ENCODE measurements around the gene KLF12.

Gene KLF12

DNA sequence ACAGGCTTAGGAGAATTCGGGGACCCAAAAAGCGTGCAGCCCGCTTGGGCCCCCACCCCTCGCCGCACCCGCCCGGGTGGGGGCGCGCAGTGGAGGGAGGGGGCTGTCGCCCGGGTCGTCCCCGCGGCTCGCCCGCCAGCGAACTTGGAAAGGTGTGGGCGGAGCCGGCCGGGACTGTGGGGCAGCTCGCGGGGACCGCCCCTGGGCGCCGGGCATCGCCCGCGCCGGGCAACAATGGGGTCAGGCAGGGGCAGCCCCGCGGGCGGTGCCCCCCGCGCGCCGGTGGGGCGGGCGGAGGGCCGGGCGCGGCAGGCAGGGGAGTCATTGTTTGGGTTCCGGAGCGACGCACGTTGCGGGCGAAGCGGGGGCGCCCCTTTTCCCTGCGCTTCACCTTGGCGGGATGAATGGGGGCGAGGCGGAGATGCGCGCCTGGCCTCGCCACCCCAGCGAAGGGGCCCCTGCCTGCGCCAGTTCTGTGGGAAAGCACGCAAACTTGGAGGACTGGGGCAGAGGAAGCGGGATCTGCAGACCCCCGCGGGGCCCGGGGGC lies 647 bp upstream of the KLF12 start:
- no peak for DNase-seq (ENCODE audit: low spot score)

DNA sequence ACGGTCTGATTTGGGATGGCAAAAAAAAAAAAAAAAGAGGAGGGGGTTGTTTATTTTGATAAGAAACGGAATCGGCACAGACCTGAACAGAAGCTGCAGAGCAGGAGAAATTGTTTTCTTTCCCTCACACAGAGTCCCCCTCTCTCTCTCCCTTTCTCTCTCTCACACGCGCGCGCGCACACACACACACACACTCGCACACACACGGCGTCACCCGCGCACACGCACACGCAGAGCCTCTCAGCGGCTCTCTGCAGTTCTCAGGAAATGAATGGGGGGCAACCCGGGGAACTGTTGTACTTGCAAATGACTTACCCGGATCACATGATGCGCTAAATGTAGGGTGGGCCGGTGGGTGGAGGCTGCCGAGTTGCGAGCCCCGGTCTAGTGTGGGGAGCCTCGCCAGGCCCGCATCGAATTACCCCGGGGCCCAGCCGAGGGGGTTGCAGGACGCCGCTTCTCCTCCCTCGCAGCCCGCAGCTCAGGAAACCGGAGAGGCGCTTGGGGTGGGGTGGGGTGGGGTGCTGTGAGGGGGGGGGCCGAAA lies 475 bp downstream of the KLF12 start:
- peak; percentile 67 for DNase-seq (ENCODE audit: low spot score)

DNA sequence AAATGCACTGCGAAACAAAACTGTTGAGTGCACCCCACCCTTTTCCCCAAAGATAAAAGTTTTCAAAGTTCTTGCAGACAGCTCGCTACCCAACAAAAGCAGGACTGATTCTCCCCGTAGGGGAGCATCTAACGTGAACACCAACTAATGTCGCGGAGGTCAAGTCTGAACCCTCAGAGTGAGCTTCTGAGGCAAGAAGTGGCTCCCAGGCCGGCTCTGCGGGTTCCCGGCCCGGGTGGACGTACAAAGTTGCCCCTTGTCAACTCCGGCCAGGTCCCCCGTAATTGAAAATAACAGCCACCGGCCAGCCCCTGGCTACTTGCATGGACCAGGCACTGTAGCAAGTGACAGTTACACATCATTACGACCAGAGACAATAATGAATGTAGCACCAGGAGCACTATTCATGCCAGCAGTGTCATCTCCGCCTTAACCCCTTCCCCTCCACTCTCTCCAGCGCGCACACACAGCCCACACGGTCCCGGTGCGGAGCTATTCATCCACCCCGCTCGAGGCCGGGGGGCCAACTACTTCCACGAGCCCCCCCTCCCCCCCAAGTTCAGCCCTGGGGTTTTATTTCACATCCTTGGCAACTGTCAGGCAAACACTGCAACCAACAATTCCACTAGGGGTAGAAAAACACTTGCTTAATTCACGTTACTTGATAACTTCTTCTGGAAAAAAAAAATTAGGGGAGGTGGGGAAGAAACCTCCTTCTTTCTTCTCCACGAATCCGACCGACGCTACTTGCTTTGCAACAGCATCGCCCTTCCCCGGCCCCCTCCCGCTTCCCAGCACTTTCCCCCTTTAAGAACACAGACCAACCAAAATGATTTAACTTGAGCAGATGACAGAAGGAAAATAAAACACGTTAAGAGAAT lies 1.2 kb downstream of the KLF12 start:
- peak; percentile 35 for DNase-seq (ENCODE audit: low spot score)

DNA sequence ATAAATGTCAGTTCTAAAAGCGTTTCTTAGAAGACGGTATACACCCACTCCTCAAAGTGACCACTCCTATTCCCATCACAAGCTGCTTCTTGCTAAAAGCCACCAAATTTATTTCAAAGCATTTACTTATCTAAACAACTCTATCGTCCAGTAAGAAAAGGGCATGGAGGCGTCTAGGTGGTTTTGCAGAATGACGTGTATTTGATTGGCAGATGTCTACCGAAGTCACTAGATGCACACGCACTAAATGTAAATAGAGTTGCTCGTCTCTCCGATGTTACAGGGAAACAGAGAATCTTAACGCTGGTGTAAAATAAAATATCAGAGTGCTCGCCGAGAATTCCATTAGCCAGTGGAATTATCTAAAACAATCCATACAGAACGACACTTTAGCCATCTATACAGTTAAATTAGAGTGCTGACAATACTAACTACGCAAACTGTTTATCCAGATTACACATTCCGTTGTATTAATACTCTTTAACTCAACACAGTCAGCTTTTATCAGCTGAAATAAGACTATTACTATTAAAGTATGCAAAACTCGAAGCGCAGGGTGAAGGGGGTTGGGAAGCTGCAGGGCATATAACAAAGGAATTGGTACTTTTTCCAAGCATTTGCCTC lies 1.9 kb downstream of the KLF12 start:
- peak; percentile 24 for DNase-seq (ENCODE audit: low spot score)

DNA sequence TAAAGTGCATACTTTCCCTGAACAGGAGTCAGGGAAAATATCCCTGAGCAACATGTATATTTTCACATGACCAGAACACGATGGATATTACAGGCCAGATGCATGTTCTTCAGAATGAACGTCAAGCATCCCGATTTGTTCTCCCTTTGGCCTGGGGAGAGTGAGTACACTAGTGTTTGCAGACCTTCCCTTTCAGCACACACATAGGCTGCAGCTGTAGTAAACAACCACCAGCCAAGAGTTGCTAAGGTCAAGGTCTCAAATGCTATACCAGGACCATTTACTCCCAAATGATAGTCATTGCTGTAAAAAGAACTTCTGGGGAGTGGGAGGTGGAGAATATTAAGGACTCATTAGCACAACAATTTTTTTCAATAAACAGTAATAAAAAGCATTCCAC lies 3.0 kb downstream of the KLF12 start:
- DNase-seq (ENCODE audit: low spot score) = no peak

DNA sequence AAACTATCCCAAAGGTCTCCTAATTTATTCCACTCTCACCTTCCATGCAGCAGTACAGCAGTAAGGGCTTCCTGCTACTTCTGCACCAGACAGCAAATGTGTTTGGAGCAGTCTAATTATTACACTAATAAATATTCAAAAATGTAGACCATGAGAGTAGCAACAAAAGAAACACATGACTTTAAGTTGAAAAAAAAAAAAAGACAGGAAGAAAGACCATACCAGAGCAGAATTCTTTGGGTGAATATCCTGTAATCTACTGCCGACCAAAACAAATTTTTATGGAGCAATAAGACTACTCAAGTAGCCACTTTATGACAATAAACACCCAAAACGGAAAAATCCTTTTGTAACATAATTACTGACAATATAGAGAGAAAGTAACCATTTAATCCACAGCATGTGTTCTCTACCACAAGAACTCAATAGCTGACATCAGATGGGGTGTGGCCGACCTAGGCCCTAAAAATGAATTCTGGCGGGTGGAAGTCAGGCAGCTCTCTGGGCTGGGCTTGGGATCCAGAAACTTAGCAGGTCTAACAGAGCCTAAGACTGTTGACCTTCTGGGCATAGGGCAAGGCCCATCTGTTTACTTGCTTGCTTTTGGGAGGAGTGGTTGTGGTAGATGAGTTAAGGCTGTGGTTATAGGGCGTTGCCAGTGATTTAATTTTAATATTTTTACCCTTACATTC lies 4.6 kb downstream of the KLF12 start:
- DNase-seq (ENCODE audit: low spot score) = no peak

DNA sequence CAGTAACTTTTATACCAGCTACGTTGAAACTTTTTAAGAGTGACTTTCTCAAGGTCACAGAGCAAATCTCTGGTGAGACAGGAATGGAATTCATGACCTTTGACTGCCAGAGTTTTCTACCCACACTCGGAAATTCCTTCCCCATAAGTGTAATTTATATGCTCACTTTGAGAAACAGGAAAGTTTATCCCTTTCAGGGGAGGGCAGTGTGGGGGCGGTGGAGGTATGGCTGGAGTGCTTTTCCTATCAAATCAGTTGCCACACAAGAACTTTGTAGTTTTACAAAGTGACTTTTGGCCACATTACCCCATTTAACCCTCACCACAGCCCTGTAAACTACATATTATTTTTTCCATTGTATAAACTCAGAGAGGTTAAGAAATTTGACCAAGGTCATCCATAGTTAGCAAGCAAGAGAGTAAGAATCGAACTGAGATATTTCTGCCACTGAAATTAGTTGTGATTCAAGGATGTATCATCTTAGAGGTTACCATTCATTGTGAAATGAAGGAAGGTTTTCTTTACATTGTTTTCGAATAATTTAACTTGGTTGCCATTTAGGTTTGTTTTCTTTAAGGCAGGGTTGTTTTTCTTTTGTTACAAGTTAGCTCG lies 5.9 kb downstream of the KLF12 start:
- DNase-seq (ENCODE audit: low spot score) = no peak

DNA sequence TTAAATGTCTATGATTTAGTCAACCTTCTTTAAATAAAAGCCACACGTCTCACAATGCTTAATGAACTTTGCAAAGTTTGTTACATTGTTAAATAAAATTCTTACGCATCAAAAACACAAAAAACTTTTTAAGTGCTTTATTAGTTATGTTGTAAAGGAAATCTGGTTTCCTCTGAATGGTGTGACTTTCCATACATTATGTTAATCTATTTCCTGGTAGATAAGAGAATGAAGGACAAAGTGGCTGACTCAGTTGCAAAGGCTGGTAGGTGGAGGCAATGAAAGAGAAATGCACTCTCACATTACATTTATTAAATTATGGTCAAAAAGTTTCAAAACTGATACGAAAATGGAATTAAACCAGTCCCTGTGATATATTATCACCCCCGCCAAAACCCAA lies 15.9 kb downstream of the KLF12 start:
- DNase-seq (ENCODE audit: low spot score) = no peak

DNA sequence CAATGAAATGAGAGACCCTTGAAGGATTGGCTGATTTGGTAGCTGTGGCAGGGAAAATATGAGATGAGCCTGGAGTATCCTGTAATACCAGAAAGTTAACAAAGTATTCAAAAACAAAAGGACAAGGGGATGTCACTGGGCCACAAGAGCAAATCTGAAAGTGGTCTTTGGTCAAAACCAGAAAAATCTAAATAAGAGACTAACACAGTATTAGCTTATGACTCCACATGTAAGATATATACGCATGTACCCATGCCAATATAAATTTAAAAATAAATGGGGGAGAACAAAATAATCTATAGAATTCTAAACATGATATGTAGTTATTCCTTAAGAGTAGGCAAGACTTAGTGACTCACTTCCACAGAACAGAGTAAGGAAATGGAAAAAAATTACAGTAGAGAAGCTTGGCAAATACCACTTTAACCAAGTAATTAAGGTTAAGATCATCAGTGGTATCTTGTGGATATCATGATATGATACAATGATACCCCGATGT lies 16.9 kb downstream of the KLF12 start:
- DNase-seq (ENCODE audit: low spot score) = no peak

DNA sequence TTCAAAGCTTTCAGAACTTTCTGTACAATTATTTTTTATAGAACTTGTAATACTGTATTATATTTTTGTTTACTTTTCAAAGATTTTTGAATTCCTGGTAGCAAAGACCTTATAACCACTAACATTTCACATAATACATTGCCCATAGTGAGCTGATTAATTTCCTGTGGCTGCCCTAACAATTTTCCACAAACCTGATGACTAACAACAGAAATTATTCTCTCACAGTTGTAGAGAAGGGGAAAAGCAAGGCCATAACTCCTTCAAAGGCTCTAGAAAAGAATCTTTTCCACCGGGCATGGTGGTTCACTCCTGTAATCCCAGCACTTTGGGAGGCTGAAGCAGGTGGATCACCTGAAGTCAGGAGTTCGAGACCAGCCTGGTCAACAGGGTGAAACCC lies 19.1 kb downstream of the KLF12 start:
- no peak for DNase-seq (ENCODE audit: low spot score)

DNA sequence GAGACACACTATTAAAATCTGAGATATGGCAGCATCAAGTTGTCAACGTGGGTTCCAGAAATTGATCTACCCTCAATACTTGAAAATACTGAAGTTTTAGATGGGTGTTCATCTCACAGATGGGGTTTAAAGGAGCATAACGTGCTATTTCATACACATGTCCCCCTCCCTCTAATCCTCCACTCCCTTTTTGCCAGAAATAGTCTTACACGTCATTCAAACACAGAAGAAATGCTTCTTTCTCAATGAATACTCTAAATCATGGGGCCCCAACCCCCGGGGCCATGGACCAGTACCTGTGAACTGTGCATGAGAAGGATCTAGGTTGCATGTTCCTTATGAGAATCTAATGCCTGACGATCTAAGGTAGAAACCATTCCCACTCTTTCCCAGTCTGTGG lies 19.6 kb downstream of the KLF12 start:
- DNase-seq (ENCODE audit: low spot score) = no peak

DNA sequence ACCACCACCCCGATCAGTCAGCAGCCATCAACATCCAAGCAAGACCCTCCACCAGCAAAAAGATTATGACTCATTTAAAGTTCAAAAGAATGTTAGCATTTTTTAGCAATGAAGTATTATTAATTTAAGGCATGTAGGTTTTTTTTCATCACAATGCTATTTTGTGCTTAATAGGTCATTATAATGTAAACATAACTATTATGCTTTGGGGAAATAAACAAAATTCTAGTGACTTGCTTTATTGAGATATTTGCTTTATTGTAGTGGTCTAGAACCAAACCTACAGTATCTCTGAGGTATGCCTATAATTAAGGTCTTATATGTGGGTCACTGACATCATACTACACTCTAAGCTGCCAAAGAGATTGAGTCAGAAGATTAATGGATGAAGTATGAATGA lies 20.0 kb downstream of the KLF12 start:
- DNase-seq (ENCODE audit: low spot score) = no peak

DNA sequence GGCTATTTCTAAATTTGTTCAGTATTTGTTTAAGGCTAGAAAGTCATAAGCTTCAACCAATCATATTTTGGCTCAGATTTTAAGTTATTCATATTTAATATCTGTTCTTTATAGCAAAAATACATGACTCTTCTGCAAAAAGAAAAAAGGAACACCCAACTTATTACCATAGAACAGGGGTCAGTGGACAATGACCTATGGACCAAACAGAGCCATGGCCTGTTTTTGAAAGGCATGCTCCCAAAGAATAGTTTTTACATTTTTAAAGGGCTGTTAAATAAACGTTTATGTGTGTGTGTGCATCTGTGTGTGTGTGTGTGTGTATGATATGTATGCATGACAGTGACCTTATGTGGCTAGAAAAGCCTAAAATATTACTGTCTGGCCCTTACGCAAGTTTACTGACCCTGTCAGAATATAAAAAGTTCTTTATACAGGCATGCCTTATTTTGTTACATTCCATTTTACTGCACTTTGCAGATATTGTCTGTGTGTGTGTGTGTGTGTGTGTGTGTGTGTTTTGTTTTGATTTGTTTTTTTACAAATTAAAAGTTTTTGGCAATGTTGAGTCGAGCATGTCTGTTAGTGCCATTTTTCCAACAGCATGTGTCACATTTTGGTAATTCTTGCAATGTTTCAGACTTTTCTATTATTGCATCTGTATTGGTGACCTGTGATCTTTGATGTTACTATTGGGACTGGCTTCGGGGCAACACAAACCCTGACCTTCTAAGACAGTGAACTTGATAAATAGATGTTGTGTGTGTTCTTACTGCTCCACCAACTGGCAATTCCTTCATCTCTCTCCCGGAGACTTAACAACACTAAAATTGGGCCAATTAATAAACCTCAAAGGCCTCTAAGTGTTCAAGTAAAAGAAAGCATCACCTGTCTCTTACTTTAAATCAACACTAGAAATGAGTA lies 22.0 kb downstream of the KLF12 start:
- no peak for DNase-seq (ENCODE audit: low spot score)

DNA sequence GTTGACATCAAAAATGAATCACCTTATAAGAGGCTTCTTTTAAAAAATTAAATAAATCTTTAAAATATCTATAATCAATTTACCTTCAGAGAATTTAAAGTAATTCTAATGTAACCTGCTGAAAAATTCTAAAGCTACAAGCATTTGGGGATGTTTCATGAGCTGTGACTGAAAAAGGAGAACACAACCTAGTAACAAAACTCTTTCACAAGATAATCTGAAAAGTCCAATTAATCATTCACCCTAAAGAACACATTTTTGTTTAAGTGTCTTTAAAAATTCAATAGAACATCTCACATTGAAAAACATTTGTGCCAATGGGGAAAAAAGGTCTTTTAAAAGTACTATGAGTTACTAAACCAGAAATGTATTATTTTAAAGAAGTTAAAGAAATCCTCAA lies 22.8 kb downstream of the KLF12 start:
- DNase-seq (ENCODE audit: low spot score) = no peak

DNA sequence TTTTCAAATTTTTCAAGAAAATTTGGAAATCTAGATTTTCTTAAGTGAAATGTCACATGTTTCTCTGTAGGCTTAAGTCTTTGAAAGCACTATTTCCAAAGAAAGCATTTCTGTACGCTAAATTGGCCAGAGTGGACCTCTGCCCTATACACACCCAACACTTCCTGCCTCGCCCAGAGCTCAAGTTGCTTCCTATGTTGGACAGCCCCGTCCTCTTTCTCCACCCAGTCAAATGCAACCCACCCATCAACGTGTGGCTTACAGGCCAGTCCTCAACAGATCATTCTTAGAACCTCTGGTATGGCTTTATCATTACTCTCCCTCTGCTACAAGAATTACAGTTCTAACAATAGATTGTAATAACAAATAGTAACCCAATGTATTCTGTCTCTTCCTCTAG lies 24.2 kb downstream of the KLF12 start:
- no peak for DNase-seq (ENCODE audit: low spot score)

DNA sequence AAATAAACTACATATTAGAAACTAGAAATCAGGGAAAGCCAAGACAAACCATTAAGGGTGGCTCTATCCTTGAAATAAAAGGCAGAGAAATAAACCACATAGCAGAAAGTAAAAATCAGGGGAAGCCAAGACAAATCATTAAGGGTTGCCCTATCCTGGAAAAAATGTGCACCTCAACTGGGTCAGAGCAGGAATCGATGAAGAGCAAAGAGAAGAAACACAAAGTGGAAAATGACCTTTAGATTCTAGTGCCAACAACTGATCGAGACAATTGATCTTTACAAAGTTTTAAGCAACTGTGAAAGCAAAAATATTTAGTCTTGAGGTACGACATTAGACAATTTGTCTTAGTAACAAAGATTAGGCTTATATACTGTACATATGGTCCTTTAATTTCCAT lies 26.6 kb downstream of the KLF12 start:
- DNase-seq (ENCODE audit: low spot score) = no peak

DNA sequence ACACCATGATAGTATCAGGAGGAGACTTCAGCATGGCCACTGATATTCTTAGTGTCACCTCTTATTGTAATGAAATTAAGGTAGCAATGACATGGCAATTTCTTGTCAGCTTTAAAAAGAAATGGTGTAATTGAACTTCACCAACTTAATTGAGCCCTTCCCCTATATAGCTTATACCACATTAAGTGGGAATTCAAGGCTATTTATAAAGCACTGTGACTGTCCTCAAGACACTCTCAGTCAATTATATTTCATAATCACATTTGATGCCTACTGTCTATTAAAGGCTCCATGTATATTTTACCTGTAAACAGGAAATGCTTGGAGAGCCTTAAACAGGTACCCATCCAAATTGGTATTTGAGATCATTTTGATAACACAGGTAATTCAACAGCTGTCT lies 28.3 kb downstream of the KLF12 start:
- no peak for DNase-seq (ENCODE audit: low spot score)

DNA sequence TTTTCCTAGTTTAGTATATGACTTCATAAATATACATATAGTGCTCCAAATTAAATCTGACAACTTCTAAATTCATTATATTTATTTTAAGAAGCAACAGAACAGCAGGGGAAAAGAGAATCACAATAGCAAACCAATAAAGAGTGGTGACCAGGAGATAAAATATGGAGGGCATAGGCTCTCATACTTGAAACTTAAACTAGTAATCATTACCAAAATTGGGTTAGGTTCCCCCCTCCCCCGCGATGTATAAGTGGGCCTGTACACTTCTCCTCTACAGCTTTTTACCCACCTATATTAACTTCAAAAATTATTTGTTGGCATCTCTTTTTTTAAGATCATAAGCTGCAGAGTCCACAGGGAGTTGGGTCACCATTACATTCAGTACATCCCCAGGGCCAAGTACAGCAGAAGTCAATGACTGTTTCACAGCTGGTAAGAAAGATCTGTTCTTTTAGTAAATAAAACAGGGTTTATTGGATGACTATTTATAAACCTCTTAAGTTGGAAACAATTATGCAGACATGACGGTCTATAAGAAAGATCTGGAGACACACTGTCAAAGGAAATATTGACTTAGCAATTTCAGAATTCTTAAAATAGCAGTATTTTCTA lies 29.4 kb downstream of the KLF12 start:
- no peak for DNase-seq (ENCODE audit: low spot score)

DNA sequence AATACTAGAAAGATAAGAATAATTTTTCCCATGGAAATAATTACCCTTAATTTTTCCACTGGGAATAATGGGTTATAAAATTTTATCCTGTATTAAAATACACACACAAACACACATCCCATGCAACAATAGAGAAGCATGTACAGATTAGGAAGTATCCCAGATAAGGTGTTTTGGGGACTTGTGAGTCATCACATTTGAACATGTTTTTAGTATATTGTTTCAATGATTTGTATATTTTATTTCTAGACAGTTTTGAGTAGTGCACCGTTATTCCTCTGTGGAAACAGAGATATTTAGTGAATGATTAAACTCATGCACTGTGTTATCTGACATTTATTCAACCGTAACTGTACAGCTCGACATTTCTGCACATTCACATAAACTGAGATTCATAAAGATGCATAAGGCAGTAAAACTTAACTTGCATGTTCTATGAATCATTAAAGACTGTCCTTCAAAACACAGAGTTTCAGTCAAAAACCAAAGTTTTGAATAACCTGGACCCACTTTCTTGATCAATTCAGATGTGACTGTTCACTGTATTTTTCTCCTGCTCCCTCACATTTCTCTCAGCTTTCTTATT lies 30.1 kb downstream of the KLF12 start:
- DNase-seq (ENCODE audit: low spot score) = no peak

DNA sequence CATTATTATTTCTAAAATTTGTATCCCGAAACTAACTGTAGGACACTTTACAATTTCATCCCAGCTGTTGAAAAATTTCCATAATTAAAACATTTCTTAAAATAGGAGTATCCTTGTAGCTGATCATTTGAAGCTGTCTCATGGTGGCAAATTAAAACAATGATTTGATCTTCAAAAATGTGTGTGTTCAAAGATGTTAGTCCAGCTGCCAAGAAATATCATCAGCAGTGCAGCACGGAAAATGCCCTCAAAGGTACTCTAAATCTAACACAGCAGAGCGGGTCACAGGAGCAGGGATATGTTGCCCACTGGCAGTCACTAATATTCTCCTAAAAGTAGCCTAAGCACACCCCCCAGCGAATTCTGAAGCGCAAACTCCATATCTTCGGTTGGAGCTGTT lies 31.0 kb downstream of the KLF12 start:
- no peak for DNase-seq (ENCODE audit: low spot score)
